HG03521 (cell line): ENCODE measurements around the gene S100G.
"Not testable (repeated sequence)": the region's sequence is repeated elsewhere in the genome, so short reads cannot be mapped to it uniquely, and the experiment has no call there.

Experiments used
- ATAC-seq: cut with Tn5 transposase; IDR thresholded peaks from one replicate; pipeline ENCODE4 v1.9.1; 2021; ENCODE audit warnings: mild to moderate bottlenecking, moderate library complexity; ENCODE audit not compliant: unreplicated experiment

The S100G gene

GRCh38 chrX:16649858-16650257, at the start of gene S100G:
S100G (plus strand) TSS chrX:16650158; CDS start chrX:16651007, 849 bp downstream.
- ATAC-seq, result no peak

DNA sequence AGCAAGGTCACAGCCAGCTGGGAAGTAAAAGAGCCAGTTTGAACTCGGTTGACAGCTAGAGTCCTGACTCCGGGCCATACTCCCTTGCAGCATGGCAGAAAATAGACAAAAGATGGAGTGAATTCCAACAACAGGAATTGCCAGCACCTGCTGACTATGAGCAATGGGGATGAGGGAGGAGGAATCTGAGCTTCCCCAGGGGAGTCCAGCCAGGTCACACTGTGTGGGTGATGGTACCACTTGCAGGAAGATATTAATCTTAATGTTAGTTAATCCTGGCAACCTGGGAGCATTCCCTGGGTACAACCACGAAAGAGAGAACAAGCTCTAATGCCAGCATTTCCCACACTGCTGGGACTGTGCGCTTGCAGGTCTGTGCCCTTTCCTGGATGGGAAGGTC, 48.1 kb upstream of the S100G start:
- ATAC-seq, result no peak

- ATAC-seq, result not testable (repeated sequence)
Measured at GRCh38 chrX:16603235-16603634, 46.7 kb upstream of the S100G start.

DNA sequence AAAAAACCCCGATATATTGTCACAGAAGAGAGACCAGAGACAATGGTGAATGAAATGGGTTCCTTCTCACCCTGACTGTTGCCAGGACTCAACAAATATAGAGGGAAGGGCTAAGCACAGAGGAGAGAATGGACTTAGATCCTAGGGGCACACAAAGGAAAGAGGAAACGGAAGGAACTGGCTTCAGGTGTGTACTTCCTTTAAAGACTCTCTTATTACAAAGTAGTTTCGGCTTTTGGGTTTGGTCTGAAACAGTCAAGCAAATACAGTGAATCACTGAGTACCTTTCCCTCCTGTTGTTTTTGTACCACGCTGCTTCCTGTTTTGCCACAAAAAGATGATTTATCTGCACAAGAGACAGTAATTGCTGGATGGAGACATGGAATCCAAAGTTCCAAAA, 46.1 kb upstream of the S100G start:
- ATAC-seq, result no peak

DNA sequence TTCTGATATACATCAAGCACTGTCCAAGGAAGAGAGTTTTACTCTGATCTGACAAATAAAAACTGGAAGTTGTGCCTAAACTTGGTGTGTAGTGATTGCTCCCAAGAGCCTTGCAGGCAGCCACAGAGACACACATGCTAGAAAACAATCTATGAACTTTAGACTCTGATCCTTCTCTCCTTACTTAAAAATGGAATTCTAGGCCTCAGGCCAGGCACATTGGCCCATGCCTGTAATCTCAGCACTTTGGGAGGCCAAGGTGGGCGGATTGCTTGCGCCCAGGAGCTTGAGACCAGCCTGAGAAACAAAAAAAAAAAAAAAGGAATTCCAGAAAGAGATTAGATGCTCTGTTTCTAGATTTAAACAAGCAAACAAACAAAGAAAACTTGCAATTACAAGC, 45.6 kb upstream of the S100G start:
- no peak for ATAC-seq

- ATAC-seq, result no peak
Measured at GRCh38 chrX:16606142-16606720, 43.7 kb upstream of the S100G start.

GRCh38 chrX:16610121-16610621, 39.8 kb upstream of the S100G start:
- no peak for ATAC-seq

DNA sequence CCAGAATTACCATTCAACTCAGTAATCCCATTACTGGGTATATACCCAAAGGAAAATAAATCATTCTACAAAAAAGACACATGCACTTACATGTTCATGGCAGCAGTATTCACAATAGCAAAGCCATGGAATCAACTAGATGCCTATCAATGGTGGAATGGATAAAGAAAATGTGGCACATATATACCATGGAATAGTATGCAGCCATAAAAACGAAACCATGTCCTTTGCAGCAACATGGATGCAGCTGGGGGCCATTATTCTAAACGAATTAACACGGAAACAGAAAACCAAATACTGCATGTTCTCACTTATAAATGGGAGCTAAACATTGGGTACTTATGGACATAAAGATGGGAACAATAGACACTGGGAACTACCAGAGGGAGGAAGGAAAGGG, 39.3 kb upstream of the S100G start:
- not testable (repeated sequence) for ATAC-seq

GRCh38 chrX:16612257-16612897, 37.6 kb upstream of the S100G start:
- ATAC-seq, result no peak

DNA sequence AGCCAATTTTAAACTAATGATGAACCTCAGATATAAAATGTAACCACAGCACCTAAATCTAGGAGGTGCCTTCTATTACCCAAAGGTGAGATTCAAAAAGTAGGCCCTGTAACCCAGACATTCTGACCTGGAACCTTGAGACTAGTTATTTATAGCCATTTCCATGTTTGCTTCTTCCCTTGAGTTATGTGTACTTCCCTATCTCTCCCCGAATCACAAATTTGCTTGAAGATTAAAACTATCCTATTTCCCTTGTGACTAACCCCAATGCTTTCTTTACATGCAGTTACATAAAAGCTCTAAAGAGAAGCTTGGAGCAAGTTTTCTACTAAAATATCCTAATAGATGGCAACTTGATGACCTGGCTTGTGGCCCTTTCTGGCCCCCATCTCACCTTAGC, 32.6 kb upstream of the S100G start:
- ATAC-seq, result no peak

GRCh38 chrX:16618422-16618821, 31.5 kb upstream of the S100G start:
- no peak for ATAC-seq

GRCh38 chrX:16619024-16619423, 30.9 kb upstream of the S100G start:
- no peak for ATAC-seq

- ATAC-seq, result not testable (repeated sequence)
Measured at GRCh38 chrX:16628511-16628910, 21.4 kb upstream of the S100G start.

DNA sequence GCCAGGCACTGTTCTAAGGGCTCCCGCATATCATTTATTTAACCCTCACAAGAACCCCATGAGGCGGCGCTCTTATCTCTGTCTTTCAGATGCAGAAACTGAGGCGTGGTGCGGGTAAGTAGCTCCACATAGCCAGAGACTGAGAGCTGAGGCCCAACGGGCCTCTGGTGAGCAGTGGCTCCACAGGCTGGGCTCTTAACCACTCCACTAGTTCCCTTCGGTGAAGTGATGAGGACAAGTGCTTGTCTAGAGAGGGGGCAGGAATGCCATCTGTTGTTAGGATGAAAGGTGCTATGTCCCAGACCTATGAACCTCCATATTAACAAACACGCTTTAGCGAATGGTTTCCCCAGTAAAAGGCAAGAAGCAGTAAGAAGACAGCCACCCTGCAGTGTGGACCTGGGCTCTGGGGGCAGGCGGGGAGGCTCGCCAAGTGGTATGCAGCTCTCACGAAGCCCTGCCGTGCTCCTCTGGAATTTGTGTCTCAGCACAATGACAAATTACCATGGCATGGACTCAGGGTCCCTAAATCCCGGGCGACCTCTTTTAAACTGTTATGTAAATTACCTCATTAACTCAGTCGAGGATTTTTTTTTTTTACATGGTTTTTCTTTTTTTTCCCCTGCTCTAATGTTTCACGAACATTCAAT, 20.9 kb upstream of the S100G start:
- no peak for ATAC-seq

DNA sequence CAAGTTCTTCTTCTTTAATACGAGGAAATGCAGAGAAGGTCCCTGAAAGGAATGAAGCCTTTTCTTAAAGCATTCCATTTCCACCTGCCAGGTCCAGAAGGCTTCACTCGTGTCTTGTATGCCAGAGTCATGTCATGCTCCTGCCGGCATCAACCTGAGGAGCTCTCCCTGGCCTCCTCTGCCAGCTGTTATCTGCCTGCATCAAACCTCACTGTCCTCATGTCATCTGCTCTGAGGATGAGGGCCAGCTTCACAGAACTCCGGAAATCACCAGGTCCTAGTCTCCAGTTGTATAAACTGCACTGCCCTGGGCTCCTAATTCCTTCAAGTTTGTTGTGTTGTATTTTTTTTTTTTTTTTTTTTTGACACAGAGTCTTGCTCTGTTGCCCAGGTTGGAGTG, 20.0 kb upstream of the S100G start:
- no peak for ATAC-seq

GRCh38 chrX:16633754-16634153, 16.2 kb upstream of the S100G start:
- no peak for ATAC-seq

DNA sequence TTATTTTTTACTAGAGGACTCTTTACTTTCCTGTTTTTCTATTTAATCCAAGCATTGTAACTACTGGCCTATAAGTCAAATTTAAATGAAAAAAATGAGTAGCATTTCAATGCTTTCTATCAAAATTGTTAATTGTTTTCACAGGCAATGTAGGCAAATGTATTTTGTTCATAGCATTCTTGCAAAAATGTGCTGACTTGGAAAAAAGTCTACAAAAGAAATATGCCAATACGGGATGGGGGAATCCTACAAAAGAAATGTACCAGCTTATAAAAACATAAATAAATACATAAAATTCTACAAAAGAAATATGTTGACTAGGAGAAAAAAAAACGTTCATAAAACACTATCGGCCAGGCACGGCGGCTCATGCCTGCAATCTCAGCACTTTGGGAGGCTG, 14.9 kb upstream of the S100G start:
- no peak for ATAC-seq

DNA sequence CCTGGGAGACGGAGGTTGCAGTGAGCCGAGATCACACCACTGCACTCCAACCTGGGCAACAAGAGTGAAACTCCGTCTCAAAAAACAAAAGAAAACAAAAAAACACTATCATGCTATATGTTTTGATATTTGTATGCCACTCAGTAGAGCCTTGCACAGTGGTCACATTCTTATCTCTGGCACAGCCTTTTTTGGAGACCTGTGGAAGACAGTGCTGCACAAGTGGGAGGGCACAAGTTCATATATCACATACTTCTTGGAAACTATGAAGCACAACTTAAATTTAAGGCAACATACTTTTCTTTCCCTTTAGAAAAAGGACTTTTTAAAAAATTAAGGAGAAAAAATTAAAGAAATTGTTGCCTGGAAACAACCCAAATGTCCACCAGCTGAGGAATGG, 14.4 kb upstream of the S100G start:
- ATAC-seq, result no peak

- no peak for ATAC-seq
Measured at GRCh38 chrX:16638533-16638932, 11.4 kb upstream of the S100G start.

- no peak for ATAC-seq
Measured at GRCh38 chrX:16639966-16640365, 10.0 kb upstream of the S100G start.

- no peak for ATAC-seq
Measured at GRCh38 chrX:16640823-16641222, 9.1 kb upstream of the S100G start.

- no peak for ATAC-seq
Measured at GRCh38 chrX:16643176-16643575, 6.8 kb upstream of the S100G start.
